ENCODE results near the gene HOXA7. TPM values are rescaled to one million over a fixed set of nuclear protein-coding genes. Genes with fewer than 3 reads are reported as not detected.

HOXA7 gene
- total RNA-seq, 2 donors from 2014 or later: 30.2 to 38.9 TPM

- no peak for ATAC-seq
- peak in 1 of 2 donors; percentile 35 for DNase-seq
- intact Hi-C loops (cut with DNase I, micrococcal nuclease): no loop called here
Observed at GRCh38 chr7:27145914-27146412, 10.5 kb downstream of the HOXA7 start.

GRCh38 chr7:27145165-27145913, 11.1 kb downstream of the HOXA7 start:
- intact Hi-C loops (cut with DNase I, micrococcal nuclease): no loop called here
- peak in 1 of 2 donors; percentile 47 for DNase-seq
- ATAC-seq: no peak

- DNase-seq: no peak
- no peak for ATAC-seq
- intact Hi-C loops (cut with DNase I, micrococcal nuclease): loop anchor here in 1 of 2 donors (5.0 kb wide), 1 partner anchor 287 kb away; no protein-coding TSS in a partner anchor
Observed at GRCh38 chr7:27144781-27145164, 11.7 kb downstream of the HOXA7 start.

GRCh38 chr7:27143950-27144780, 12.3 kb downstream of the HOXA7 start:
- intact Hi-C loops (cut with DNase I, micrococcal nuclease): loop anchor here in 1 of 2 donors (5.0 kb wide), 1 partner anchor 287 kb away; no protein-coding TSS in a partner anchor
- peak; percentile 10 for ATAC-seq
- no peak for DNase-seq

- peak in 1 of 2 donors; percentile 85 for DNase-seq
- peak; percentile 40 for ATAC-seq
- intact Hi-C loops (cut with DNase I, micrococcal nuclease): loop anchor here in 1 of 2 donors (5.0 kb wide), 1 partner anchor 286 kb away; no protein-coding TSS in a partner anchor
Observed at GRCh38 chr7:27143023-27143949, 13.2 kb downstream of the HOXA7 start, which contains the start of gene HOXA5. TSS of gene HOXA5 (minus strand) at chr7:27143681. CDS start at chr7:27143607, 74 bp downstream.

GRCh38 chr7:27142580-27143022, 13.9 kb downstream of the HOXA7 start:
- intact Hi-C loops (cut with DNase I, micrococcal nuclease): loop anchor here in 1 of 2 donors (5.0 kb wide), 1 partner anchor 285 kb away; no protein-coding TSS in a partner anchor
- DNase-seq: no peak

GRCh38 chr7:27141923-27142579, 14.4 kb downstream of the HOXA7 start:
- ATAC-seq (no peak), DNase-seq (peak in 1 of 2 donors; percentile 43)
- intact Hi-C loops (cut with DNase I, micrococcal nuclease): loop anchor here in 1 of 2 donors (5.0 kb wide), 1 partner anchor 285 kb away; no protein-coding TSS in a partner anchor

More at GRCh38 chr7:27142580-27143022, 13.9 kb downstream of the HOXA7 start:
- ATAC-seq: no peak

- intact Hi-C loops (cut with DNase I, micrococcal nuclease): loop anchor here in 1 of 2 donors (5.0 kb wide), 1 partner anchor 284 kb away; no protein-coding TSS in a partner anchor
- DNase-seq: no peak
- ATAC-seq: no peak
Observed at GRCh38 chr7:27141137-27141922, 15.1 kb downstream of the HOXA7 start.

- intact Hi-C loops (cut with DNase I, micrococcal nuclease): loop anchor here in 1 of 2 donors (5.0 kb wide), 1 partner anchor 283 kb away; no protein-coding TSS in a partner anchor
- ATAC-seq: peak; percentile 56
- peak in 1 of 2 donors; percentile 63 for DNase-seq
Observed at GRCh38 chr7:27140126-27140857, 16.2 kb downstream of the HOXA7 start.

- DNase-seq (peak in 1 of 2 donors; percentile 31), ATAC-seq (peak; percentile 9)
- intact Hi-C loops (cut with DNase I, micrococcal nuclease): loop anchor here in 1 of 2 donors (5.0 kb wide), 1 partner anchor 282 kb away; no protein-coding TSS in a partner anchor
Observed at GRCh38 chr7:27139334-27140125, 16.9 kb downstream of the HOXA7 start.

- DNase-seq (no peak), ATAC-seq (peak; percentile 19)
- intact Hi-C loops (cut with DNase I, micrococcal nuclease): no loop called here
Observed at GRCh38 chr7:27138985-27139333, 17.5 kb downstream of the HOXA7 start.

- intact Hi-C loops (cut with DNase I, micrococcal nuclease): no loop called here
- ATAC-seq (no peak), DNase-seq (no peak)
Observed at GRCh38 chr7:27138472-27138871, 18.0 kb downstream of the HOXA7 start.

GRCh38 chr7:27137640-27138315, 18.7 kb downstream of the HOXA7 start:
- intact Hi-C loops (cut with DNase I, micrococcal nuclease): no loop called here
- DNase-seq (no peak), ATAC-seq (no peak)

GRCh38 chr7:27134392-27134791, 22.1 kb downstream of the HOXA7 start:
- DNase-seq (peak in 1 of 2 donors; percentile 39), ATAC-seq (no peak)
- intact Hi-C loops (cut with DNase I, micrococcal nuclease): no loop called here

Data from left colon (tissue), 2 donors.